Measurements from ENCODE around the gene AKAP10.
A peak's percentile ranks its signal among the peaks of the same experiment; 100 is the strongest.
"Not testable (repeated sequence)": the region's sequence is repeated elsewhere in the genome, so short reads cannot be mapped to it uniquely, and the experiment has no call there.

The AKAP10 gene

GRCh38 chr17:19977293-19978208 lies at the start of gene AKAP10:
AKAP10 (minus strand) TSS chr17:19977828; CDS start chr17:19977679, 149 bp downstream.
- peak; percentile 97 for DNase-seq

- DNase-seq, result no peak
Observed at GRCh38 chr17:20026960-20027359, 49.3 kb upstream of the AKAP10 start.

GRCh38 chr17:20022701-20023100 lies 45.1 kb upstream of the AKAP10 start:
- no peak for DNase-seq

- not testable (repeated sequence) for DNase-seq
Observed at GRCh38 chr17:20016475-20016992, 38.9 kb upstream of the AKAP10 start.

GRCh38 chr17:20012017-20012536 lies 34.4 kb upstream of the AKAP10 start:
- DNase-seq, result no peak

GRCh38 chr17:20010936-20011335 lies 33.3 kb upstream of the AKAP10 start:
- no peak for DNase-seq

- DNase-seq, result no peak
Observed at GRCh38 chr17:20010099-20010863, 32.7 kb upstream of the AKAP10 start.

GRCh38 chr17:20009302-20010098 lies 31.9 kb upstream of the AKAP10 start, which contains the start of gene SPECC1:
SPECC1 (plus strand) TSS chr17:20009359; CDS start chr17:20096652, 87,293 bp downstream.
- peak; percentile 85 for DNase-seq

- no peak for DNase-seq
Observed at GRCh38 chr17:20009052-20009301, 31.3 kb upstream of the AKAP10 start.

- peak; percentile 4 for DNase-seq
Observed at GRCh38 chr17:20008242-20009051, 30.8 kb upstream of the AKAP10 start.

- DNase-seq, result no peak
Observed at GRCh38 chr17:19996502-19996901, 18.9 kb upstream of the AKAP10 start.

GRCh38 chr17:19996086-19996485 lies 18.5 kb upstream of the AKAP10 start:
- no peak for DNase-seq

GRCh38 chr17:19992803-19993713 lies 15.4 kb upstream of the AKAP10 start:
- peak; percentile 71 for DNase-seq

- DNase-seq, result no peak
Observed at GRCh38 chr17:19991252-19991885, 13.7 kb upstream of the AKAP10 start.

- no peak for DNase-seq
Observed at GRCh38 chr17:19987897-19988296, 10.3 kb upstream of the AKAP10 start.

GRCh38 chr17:19986941-19987861 lies 9.6 kb upstream of the AKAP10 start:
- no peak for DNase-seq

GRCh38 chr17:19979917-19980770 lies 2.5 kb upstream of the AKAP10 start:
- DNase-seq, result no peak

- DNase-seq, result no peak
Observed at GRCh38 chr17:19978805-19979211, 1.2 kb upstream of the AKAP10 start.
